GM12875 (cell line): ENCODE results near the gene RPTOR.

Experiments
- H3K4me3 ChIP-seq: one replicate; pipeline ENCODE4 v1.5.1; 2011; ENCODE audit warnings: low read depth, low read length, control low read depth
- CTCF ChIP-seq: IDR thresholded peaks from 2 replicates; pipeline ENCODE4 v1.5.1; 2011; ENCODE audit warnings: low read depth, mild to moderate bottlenecking, control low read depth, inconsistent platforms, low read length, moderate library complexity, borderline replicate concordance; ENCODE audit not compliant: insufficient read depth

RPTOR gene

GRCh38 chr17:80710714-80711302 lies 166.2 kb downstream of the RPTOR start:
- no peak overlapping the region for H3K4me3 ChIP-seq
- no peak for TF ChIP-seq CTCF

GRCh38 chr17:80712089-80712488 lies 167.5 kb downstream of the RPTOR start:
- no peak for TF ChIP-seq CTCF

GRCh38 chr17:80712606-80713005 lies 168.0 kb downstream of the RPTOR start:
- no peak overlapping the region for H3K4me3 ChIP-seq
- no peak for TF ChIP-seq CTCF

More at GRCh38 chr17:80712089-80712488, 167.5 kb downstream of the RPTOR start:
- H3K4me3 ChIP-seq: no peak overlapping the region

- no peak overlapping the region for H3K4me3 ChIP-seq
- TF ChIP-seq CTCF: no peak
Observed at GRCh38 chr17:80716986-80717719, 172.5 kb downstream of the RPTOR start.

GRCh38 chr17:80717720-80718083 lies 173.1 kb downstream of the RPTOR start:
- no peak overlapping the region for H3K4me3 ChIP-seq
- TF ChIP-seq CTCF: no peak

- TF ChIP-seq CTCF: no peak
- H3K4me3 ChIP-seq: no peak overlapping the region
Observed at GRCh38 chr17:80718428-80718827, 173.8 kb downstream of the RPTOR start.

GRCh38 chr17:80719449-80719848 lies 174.8 kb downstream of the RPTOR start:
- no peak for TF ChIP-seq CTCF
- no peak overlapping the region for H3K4me3 ChIP-seq
